ENCODE results near the gene ZNF749. TPM values are rescaled to one million over a fixed set of nuclear protein-coding genes. Genes with fewer than 3 reads are reported as not detected.

ZNF749 gene
- total RNA-seq, 2 experiments from 2014 or later = 8.2 to 9.9 TPM

- DNase-seq = no peak
- CTCF ChIA-PET = interaction anchor here (0.6 kb wide), 1 partner anchor 495 kb away, joined by 3 read pairs; no protein-coding TSS in a partner anchor
- H3K27me3 Mint-ChIP-seq (ENCODE audit: low read depth) = no peaks in the 10 kb centered on the region
- peak overlapping the region; percentile 93 for H3K4me3 Mint-ChIP-seq
- peaks cover 37% of the 10 kb centered on the region for H3K36me3 Mint-ChIP-seq (ENCODE audit: low read depth)
- peaks cover 12% of the 10 kb centered on the region for H3K9me3 Mint-ChIP-seq
- H3K4me1 Mint-ChIP-seq (ENCODE audit: low read depth) = peaks cover 26% of the 10 kb centered on the region
- intact Hi-C loops (cut with micrococcal nuclease) = loop anchor here (1.0 to 2.0 kb wide), 6 partner anchors 23 to 664 kb away; partner anchors contain the start of genes TRAPPC2B, ZNF17, ZNF419 and ZNF547
- peak overlapping the region; percentile 70 for H3K27ac Mint-ChIP-seq
Observed at GRCh38 chr19:57434386-57435061, 601 bp upstream of the ZNF749 start.

- DNase-seq = no peak
- CTCF ChIA-PET = no interaction called here
- intact Hi-C loops (cut with micrococcal nuclease) = no loop called here
- Mint-ChIP-seq H3K4me1 (ENCODE audit: low read depth) (peaks cover 29% of the 10 kb centered on the region), H3K36me3 (ENCODE audit: low read depth) (peaks cover 52% of the 10 kb centered on the region), H3K4me3 (peak overlapping the region; percentile 93), H3K27me3 (ENCODE audit: low read depth) (no peaks in the 10 kb centered on the region), H3K9me3 (peaks cover 26% of the 10 kb centered on the region), H3K27ac (no peak overlapping the region)
Observed at GRCh38 chr19:57436417-57436816, 1.3 kb downstream of the ZNF749 start.

DNA sequence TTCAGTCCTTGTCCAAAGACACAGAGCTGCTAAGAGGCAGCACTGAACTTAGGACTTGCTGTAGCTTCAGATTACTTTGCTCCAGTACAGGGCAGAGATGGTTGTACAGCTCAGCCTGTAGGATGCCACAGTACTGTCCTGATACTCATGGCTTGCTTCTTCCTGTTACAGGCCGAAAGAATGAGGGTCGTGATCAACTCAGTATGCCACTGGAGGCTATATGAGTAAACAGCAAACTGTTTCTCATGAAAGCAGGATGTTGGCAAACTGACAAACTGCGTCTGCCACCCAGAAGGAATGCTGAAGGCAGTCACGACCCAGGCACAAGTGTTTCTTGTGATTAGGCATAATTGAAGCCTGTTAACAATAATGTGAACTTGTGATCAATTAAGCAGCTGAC lies 2.8 kb downstream of the ZNF749 start:
- Mint-ChIP-seq H3K27ac (no peak overlapping the region), H3K4me1 (ENCODE audit: low read depth) (peaks cover 29% of the 10 kb centered on the region), H3K9me3 (peaks cover 41% of the 10 kb centered on the region), H3K27me3 (ENCODE audit: low read depth) (no peaks in the 10 kb centered on the region), H3K4me3 (no peak overlapping the region), H3K36me3 (ENCODE audit: low read depth) (peaks cover 67% of the 10 kb centered on the region)
- DNase-seq = no peak
- intact Hi-C loops (cut with micrococcal nuclease) = no loop called here
- CTCF ChIA-PET = no interaction called here

DNA sequence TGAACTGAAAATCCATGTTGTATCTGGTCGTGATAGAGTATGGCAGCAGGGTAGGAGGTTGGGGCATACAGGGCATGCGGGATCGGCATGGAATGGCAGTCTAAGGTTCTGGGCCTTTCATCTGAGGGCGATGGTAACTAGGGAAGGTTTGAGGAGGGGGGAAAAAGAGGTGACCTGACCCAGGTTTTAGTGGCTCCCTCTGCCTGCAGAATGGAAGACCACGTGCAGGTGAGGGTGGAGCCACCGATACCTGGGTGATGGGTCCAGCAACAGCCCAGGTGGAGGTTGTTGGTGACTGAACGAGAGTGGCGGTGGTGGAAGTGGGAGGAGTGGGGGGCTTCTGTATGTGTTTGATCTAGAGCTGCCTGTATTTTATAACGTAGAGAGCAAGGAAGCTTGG lies 3.8 kb downstream of the ZNF749 start:
- intact Hi-C loops (cut with micrococcal nuclease) = no loop called here
- peaks cover 51% of the 10 kb centered on the region for H3K9me3 Mint-ChIP-seq
- CTCF ChIA-PET = no interaction called here

DNA sequence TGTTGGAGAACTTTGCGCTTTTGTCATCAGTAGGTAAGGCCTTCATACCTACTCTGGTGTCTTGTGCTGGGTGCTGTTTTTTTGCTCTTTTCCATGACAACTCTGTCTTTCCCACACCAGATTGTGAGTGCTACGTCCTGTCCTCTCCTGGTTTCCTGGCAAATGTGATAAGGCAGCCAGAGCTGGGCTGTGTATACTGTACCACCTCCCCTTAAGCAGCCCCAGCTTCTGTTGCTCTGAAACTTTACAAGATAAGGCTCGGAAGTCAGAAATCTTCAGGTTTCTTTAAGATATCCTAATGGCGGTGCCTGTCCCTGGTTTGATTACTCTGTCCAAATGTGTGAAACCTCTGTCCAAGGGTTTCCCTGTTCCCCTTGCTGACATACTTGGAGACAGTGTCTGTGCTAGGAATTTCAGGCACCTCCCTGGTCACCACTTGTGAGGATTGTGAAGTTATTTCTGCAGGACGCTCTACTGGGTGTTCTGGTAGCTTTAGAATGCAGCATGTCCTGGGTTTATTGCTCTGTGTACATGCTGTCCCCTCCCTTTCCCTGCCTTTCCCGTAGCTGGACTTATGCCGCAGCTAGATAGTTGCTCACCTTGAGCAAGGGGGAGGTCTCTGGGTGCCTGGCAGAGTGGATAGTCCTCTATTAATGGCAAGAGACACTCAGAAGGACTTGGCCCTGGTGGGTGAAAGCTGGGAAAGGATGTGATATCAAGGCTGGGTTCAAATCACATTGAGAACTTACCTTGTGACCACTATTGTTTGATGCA lies 7.0 kb downstream of the ZNF749 start:
- intact Hi-C loops (cut with micrococcal nuclease) = no loop called here
- Mint-ChIP-seq H3K4me3 (no peak overlapping the region), H3K27ac (no peak overlapping the region), H3K4me1 (ENCODE audit: low read depth) (peaks cover 7% of the 10 kb centered on the region), H3K27me3 (ENCODE audit: low read depth) (no peaks in the 10 kb centered on the region), H3K9me3 (peaks cover 71% of the 10 kb centered on the region), H3K36me3 (ENCODE audit: low read depth) (peaks cover 89% of the 10 kb centered on the region)
- no peak for DNase-seq
- CTCF ChIA-PET = no interaction called here

More for the DNA sequence above, 3.8 kb downstream of the ZNF749 start:
- peaks cover 77% of the 10 kb centered on the region for H3K36me3 Mint-ChIP-seq (ENCODE audit: low read depth)
- DNase-seq = no peak
- peaks cover 29% of the 10 kb centered on the region for H3K4me1 Mint-ChIP-seq (ENCODE audit: low read depth)
- H3K27ac Mint-ChIP-seq = no peak overlapping the region
- H3K4me3 Mint-ChIP-seq = no peak overlapping the region
- H3K27me3 Mint-ChIP-seq (ENCODE audit: low read depth) = no peaks in the 10 kb centered on the region

GRCh38 chr19:57443121-57443696 lies 8.1 kb downstream of the ZNF749 start:
- Mint-ChIP-seq H3K27ac (no peak overlapping the region), H3K27me3 (ENCODE audit: low read depth) (no peaks in the 10 kb centered on the region), H3K4me1 (ENCODE audit: low read depth) (peaks cover 7% of the 10 kb centered on the region), H3K9me3 (peaks cover 74% of the 10 kb centered on the region), H3K36me3 (ENCODE audit: low read depth) (peaks cover 82% of the 10 kb centered on the region), H3K4me3 (no peak overlapping the region)
- intact Hi-C loops (cut with micrococcal nuclease) = no loop called here
- CTCF ChIA-PET = no interaction called here
- no peak for DNase-seq

- Mint-ChIP-seq H3K27ac (no peak overlapping the region), H3K4me1 (ENCODE audit: low read depth) (no peaks in the 10 kb centered on the region), H3K27me3 (ENCODE audit: low read depth) (no peaks in the 10 kb centered on the region), H3K9me3 (peaks cover 55% of the 10 kb centered on the region), H3K4me3 (no peak overlapping the region), H3K36me3 (ENCODE audit: low read depth) (peaks cover 63% of the 10 kb centered on the region)
- no peak for DNase-seq
- CTCF ChIA-PET = no interaction called here
- intact Hi-C loops (cut with micrococcal nuclease) = no loop called here
Observed at GRCh38 chr19:57452307-57452706, 17.2 kb downstream of the ZNF749 start.

- intact Hi-C loops (cut with micrococcal nuclease) = no loop called here
- DNase-seq = peak; percentile 30
- CTCF ChIA-PET = interaction anchor here (0.7 kb wide), 1 partner anchor 167 kb away, joined by 3 read pairs; no protein-coding TSS in a partner anchor
- Mint-ChIP-seq H3K27me3 (ENCODE audit: low read depth) (no peaks in the 10 kb centered on the region), H3K4me3 (no peak overlapping the region), H3K36me3 (ENCODE audit: low read depth) (peaks cover 49% of the 10 kb centered on the region), H3K27ac (no peak overlapping the region), H3K9me3 (peaks cover 61% of the 10 kb centered on the region), H3K4me1 (ENCODE audit: low read depth) (no peaks in the 10 kb centered on the region)
Observed at GRCh38 chr19:57465680-57466381, 30.7 kb downstream of the ZNF749 start.

DNA sequence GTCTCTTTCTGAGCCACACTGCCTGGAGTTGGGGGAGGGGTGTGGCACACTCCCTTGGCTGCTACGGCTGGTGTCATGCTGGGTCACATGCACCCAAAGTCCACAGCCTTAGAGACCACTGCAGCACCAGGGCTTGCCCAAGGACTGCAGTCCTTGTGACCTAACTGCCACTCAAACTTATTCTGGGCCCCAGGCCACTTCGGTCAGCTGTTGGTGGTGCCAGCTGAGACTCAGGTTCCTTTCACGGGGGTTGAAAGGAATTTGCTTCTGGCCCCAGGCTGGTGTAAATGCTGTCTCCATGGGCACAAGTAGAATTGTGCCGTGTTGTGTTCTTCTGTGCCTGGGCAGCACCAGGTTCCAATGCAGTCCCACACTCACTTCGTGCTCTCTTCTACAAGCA lies 31.4 kb downstream of the ZNF749 start:
- DNase-seq = no peak
- H3K27me3 Mint-ChIP-seq (ENCODE audit: low read depth) = no peaks in the 10 kb centered on the region
- no peak overlapping the region for H3K4me3 Mint-ChIP-seq
- H3K9me3 Mint-ChIP-seq = peaks cover 60% of the 10 kb centered on the region
- H3K27ac Mint-ChIP-seq = no peak overlapping the region
- H3K36me3 Mint-ChIP-seq (ENCODE audit: low read depth) = peaks cover 50% of the 10 kb centered on the region
- CTCF ChIA-PET = no interaction called here
- H3K4me1 Mint-ChIP-seq (ENCODE audit: low read depth) = no peaks in the 10 kb centered on the region
- intact Hi-C loops (cut with micrococcal nuclease) = no loop called here

DNA sequence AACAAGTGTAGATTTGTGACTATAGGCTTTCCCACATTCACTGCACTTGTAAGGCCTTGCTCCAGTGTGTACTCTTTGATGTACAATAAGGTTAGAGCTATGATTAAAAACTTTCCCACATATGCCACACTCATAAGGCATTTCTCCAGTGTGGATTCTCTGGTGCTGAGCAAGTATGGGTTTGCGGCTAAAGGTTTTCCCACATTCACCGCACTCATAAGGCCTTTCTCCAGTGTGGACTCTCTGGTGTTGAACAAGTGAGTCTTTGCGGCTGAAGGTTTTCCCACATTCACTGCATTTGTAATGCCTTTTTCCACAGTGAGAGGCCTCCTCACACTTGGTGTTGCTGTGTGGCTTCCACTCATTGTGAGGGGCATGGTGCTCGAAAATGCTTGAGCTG lies 38.5 kb downstream of the ZNF749 start:
- CTCF ChIA-PET = no interaction called here
- Mint-ChIP-seq H3K4me3 (no peak overlapping the region), H3K4me1 (ENCODE audit: low read depth) (peaks cover 21% of the 10 kb centered on the region), H3K36me3 (ENCODE audit: low read depth) (peaks cover 84% of the 10 kb centered on the region), H3K27ac (no peak overlapping the region), H3K9me3 (peaks cover 75% of the 10 kb centered on the region), H3K27me3 (ENCODE audit: low read depth) (no peaks in the 10 kb centered on the region)
- no peak for DNase-seq
- intact Hi-C loops (cut with micrococcal nuclease) = loop anchor here (10.0 kb wide), 1 partner anchor 681 kb away; the partner anchor contains the start of gene ZNF329

DNA sequence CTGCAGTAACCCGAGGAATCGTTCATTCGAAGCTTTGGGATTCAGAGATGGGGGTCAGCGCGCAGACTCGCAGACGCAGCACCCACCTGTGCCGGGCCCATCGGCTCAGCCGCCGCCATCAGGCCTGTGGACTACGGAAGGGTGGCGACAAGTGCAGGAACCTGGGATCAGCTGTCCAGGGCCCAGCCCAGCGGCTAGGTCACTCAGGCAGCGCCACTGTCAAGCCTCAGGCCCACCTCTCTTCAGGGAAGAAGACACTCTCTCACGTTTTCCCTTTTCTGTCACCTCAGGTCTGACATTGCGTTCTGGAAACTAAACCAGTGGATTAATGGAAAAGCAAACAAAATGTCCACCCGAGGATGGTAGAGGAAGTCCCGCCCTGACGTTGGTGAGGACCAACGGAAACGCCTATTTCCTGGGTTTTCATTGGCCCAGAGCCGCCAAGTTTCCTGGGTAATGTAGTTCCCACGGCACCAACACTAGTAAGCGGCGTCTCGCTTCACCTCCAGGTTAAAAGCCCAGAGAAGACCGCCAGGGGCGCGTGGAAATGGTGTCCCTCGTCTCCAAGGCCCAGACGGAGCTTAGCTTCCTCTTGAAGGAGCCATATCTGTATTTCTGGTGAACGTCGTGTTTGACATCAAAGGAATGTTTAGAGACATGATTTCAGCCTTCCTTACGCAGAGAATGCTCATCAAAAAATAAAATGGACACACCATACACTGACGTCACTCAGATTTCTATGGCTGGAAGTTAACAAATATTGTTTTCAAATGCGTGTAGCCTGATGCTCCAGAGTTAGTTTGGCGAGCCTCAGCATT lies 42.3 kb downstream of the ZNF749 start, which contains the start of gene ZNF772:
TSS of gene ZNF772 (minus strand) at position 376 of the 818 bp plus-strand sequence. CDS start at position 119, 257 bp downstream.
- CTCF ChIA-PET = interaction anchor here (1.2 kb wide), 1 partner anchor 71 kb away, joined by 3 read pairs; no protein-coding TSS in a partner anchor
- intact Hi-C loops (cut with micrococcal nuclease) = loop anchor here (1.0 to 10.0 kb wide), 10 partner anchors 10 to 1075 kb away; partner anchors contain the start of genes ERVK3-1, ZNF17, ZNF211 and ZNF329
- H3K9me3 Mint-ChIP-seq = peaks cover 56% of the 10 kb centered on the region

More for the DNA sequence above, 42.3 kb downstream of the ZNF749 start, which contains the start of gene ZNF772:
- Mint-ChIP-seq H3K27me3 (ENCODE audit: low read depth) (no peaks in the 10 kb centered on the region), H3K4me3 (peak within 1 kb of the TSS; percentile 83), H3K36me3 (ENCODE audit: low read depth) (peaks cover 53% of the 10 kb centered on the region), H3K27ac (peak within 1 kb of the TSS; percentile 82), H3K4me1 (ENCODE audit: low read depth) (peaks cover 21% of the 10 kb centered on the region)
- DNase-seq = peak; percentile 93

Measured in activated naive CD4-positive, alpha-beta T cell treated with anti-CD3 and anti-CD28 coated beads for 36 hours (primary cell).